GM18861 (cell line): ENCODE data around the gene CAAP1.
"Not testable (repeated sequence)": the region's sequence is repeated elsewhere in the genome, so short reads cannot be mapped to it uniquely, and the experiment has no call there.

Source experiments
- ATAC-seq: cut with Tn5 transposase; IDR thresholded peaks from one replicate; pipeline ENCODE4 v1.9.1; 2021; ENCODE audit not compliant: unreplicated experiment

CAAP1 gene, protein sequence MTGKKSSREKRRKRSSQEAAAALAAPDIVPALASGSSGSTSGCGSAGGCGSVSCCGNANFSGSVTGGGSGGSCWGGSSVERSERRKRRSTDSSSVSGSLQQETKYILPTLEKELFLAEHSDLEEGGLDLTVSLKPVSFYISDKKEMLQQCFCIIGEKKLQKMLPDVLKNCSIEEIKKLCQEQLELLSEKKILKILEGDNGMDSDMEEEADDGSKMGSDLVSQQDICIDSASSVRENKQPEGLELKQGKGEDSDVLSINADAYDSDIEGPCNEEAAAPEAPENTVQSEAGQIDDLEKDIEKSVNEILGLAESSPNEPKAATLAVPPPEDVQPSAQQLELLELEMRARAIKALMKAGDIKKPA

GRCh38 chr9:26892251-26893029, at the start of gene CAAP1:
Gene CAAP1 (minus strand): TSS chr9:26892802. CDS start chr9:26892715, 87 bp downstream.
- peak; percentile 89 for ATAC-seq

GRCh38 chr9:26940779-26941178, 48.2 kb upstream of the CAAP1 start:
- no peak for ATAC-seq

- ATAC-seq, result no peak
Observed at GRCh38 chr9:26939955-26940711, 47.5 kb upstream of the CAAP1 start.

DNA sequence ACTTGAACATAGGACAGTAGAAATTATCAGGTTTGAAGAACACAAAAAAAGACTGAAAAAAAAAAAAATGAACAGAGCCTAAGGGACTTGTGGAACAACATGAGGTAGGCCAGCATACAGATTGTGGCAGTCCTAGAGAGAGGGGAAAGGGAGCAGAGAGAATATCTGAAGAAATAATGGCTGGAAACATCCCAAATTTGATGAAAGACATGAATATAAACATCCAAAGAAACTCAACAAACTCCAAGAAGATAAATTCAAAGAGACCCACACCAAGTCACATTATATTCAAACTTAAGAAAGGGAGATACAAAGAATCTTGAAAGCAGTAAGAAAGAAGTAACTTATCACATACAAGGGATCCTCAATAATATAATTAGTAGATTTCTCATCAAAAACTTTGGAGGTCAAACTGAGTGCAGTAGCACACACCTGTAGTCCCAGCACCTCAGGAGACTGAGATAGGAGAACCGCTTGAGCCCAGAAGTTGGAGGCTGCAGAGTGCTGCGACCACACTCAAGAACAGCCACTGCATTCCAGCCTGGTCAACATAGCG, 45.3 kb upstream of the CAAP1 start:
- ATAC-seq, result no peak

DNA sequence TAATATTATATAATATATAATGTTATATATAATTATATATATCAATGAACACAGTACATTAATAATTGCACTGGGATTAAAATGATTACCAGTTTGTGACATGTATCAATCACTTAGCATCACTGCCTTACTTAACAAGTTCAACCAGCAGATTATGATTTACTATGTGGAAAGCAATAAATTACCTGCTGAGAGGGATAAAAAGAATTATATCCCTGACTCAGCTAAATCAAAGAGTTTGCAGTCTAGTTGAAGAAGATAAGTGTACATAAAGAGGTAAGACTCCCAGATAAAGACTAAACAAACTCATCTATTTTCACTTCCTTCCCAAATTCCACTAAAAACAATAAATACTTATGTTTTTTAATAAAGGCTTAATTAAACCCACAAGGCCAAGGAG, 43.2 kb upstream of the CAAP1 start:
- no peak for ATAC-seq

GRCh38 chr9:26928902-26929495, 36.4 kb upstream of the CAAP1 start:
- no peak for ATAC-seq

GRCh38 chr9:26925609-26926008, 33.0 kb upstream of the CAAP1 start:
- ATAC-seq, result no peak

GRCh38 chr9:26919698-26920097, 27.1 kb upstream of the CAAP1 start:
- ATAC-seq, result no peak

DNA sequence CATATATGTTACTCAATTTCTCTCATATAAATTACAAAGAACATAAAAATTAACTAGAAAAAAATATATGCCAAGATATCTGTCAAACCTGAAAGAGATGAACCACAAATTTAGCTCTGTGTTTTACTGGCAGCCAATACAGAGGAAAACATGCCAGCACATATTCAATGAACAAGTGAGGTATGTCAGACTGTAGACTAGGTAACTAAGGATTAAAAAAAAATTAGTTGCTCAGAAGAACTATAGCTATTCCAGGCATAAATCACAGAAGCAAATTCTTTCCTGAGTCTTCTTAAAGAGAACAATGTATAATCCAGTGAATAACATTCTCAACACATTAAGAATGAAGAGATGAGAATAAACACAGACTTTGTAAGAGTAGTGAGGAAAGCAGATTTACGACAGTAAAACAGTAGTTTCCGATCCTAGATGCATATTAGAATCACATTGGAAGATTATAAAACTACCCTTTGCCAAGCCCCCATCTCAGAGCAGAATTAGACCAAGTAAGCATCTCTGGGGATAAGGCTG, 20.6 kb upstream of the CAAP1 start:
- ATAC-seq, result no peak

- ATAC-seq, result no peak
Observed at GRCh38 chr9:26904671-26905070, 12.1 kb upstream of the CAAP1 start.

- ATAC-seq, result no peak
Observed at GRCh38 chr9:26904070-26904469, 11.5 kb upstream of the CAAP1 start.

DNA sequence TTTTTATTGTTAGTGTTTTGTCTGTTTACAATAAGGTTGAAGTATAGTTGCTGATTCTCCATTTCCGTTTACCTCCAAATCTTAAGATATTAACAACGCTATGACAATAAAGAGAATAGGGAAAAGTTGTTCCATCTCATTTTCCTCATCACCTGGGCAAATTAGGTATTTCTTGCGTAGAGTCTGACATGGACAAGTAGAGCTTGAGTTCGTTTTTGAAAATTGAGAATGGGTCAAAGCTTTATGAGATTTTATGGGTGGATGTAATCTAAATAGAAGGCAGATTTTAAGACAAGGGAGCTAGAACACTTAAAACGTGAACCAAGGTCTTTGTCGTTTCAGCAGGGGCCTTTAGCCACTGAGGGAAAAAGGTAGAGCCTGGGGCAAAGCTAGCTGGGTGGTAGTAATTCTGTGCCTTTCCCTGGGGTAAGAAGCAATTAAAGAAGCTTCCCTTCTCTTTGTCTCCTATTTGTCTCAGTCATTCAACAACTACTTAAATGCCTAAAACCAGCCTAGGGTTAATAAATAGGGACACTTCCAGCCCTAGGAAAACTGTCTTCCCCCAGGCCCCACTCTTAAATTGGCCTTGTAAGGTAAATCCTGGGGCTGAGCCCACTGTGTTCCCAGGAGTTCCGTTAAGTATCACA, 551 bp upstream of the CAAP1 start:
- no peak for ATAC-seq

DNA sequence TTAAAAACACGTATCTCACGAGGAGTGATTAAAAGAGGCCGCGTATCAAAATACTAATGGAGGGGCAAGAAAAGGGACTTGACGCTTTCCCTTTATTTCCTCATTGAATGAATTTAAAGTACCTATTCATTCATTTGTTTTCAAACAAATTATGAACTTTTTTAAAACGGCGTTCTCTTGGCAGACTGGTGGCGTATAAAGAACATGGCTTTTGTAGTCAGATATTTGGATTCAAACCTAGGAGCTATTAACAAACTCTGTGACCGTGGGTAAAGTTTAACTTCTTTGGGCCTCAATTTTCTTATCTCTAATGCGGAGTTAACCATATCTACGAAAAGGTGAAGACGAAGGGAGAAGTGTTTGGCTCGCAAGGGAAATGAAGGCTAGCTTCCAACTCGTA, 876 bp downstream of the CAAP1 start:
- ATAC-seq, result no peak

GRCh38 chr9:26888271-26888670, 4.3 kb downstream of the CAAP1 start:
- ATAC-seq, result no peak

DNA sequence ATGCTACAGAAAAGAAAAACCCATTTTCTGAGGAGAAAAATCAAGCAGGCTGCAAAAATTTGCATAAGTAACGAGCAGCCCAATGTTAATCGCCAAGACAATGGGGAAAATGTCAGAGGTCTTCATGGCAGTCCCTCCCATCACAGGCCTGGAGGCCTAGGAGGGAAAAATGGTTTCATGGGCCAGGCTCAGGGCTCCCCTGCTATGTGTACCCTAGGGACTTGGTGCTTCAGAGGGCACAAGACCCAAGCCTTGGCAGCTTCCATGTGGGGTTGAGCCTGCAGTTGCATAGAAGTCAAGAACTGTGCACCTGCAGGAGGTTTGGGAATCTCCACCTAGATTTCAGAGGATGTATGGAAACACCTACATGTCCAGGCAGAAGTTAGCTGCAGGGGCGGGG, 10.4 kb downstream of the CAAP1 start:
- ATAC-seq, result no peak

DNA sequence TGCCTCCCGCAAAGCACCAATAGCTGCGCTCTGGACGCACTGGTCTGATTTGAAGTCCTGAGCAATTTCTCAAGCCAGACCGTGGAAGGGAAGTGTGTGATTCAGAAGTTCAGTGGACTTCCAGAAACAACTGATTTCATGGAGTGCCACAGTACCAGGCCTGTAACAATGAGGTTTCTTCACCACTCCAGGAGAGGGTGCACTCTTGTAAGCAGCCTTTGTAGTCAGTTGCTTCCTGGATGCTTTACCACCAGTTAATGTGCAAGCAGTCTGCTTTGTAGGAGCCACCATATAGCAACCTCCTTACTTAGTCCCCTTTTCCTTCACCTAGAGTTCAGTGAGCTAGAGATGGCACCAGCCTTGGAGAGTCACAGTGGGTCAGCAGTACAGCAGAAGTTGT, 12.3 kb downstream of the CAAP1 start:
- no peak for ATAC-seq

GRCh38 chr9:26875155-26875554, 17.4 kb downstream of the CAAP1 start:
- not testable (repeated sequence) for ATAC-seq

- ATAC-seq, result no peak
Observed at GRCh38 chr9:26870292-26870691, 22.3 kb downstream of the CAAP1 start.

GRCh38 chr9:26863074-26863473, 29.5 kb downstream of the CAAP1 start:
- no peak for ATAC-seq

GRCh38 chr9:26856413-26857032, 36.1 kb downstream of the CAAP1 start:
- no peak for ATAC-seq
